HG03354 (cell line): ENCODE data around the gene TAS2R39.

ENCODE experiments used
- ATAC-seq: cut with Tn5 transposase; IDR thresholded peaks from one replicate; pipeline ENCODE4 v1.9.1; 2021; ENCODE audit warnings: mild to moderate bottlenecking; ENCODE audit not compliant: unreplicated experiment, poor library complexity, severe bottlenecking

TAS2R39 gene

GRCh38 chr7:143214789-143215679, 31.8 kb downstream of the TAS2R39 start:
- peak; percentile 95 for ATAC-seq

- no peak for ATAC-seq
These were observed 32.9 kb downstream of the TAS2R39 start for GRCh38 chr7:143216151-143216550.

GRCh38 chr7:143216686-143217085, 33.5 kb downstream of the TAS2R39 start:
- ATAC-seq = no peak

GRCh38 chr7:143217806-143218205, 34.6 kb downstream of the TAS2R39 start:
- no peak for ATAC-seq

DNA sequence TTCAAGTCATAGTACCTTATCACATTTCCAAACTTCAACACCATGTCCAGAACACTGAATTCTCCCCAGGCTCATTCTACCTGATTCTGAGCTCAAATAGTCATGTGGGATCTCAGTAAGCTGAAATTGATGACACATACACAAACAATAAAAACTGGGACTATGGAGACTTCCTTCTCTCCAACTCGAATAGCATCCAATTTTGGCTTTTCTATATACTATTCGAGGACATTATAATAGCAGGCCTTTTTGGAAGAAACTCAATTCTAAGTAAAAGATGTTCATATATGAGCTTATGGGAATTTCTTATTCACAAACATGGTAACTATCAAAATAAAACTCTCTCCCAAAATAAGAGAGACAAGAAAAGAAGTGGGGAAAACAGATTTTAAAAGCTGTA, 38.1 kb downstream of the TAS2R39 start:
- ATAC-seq = no peak

DNA sequence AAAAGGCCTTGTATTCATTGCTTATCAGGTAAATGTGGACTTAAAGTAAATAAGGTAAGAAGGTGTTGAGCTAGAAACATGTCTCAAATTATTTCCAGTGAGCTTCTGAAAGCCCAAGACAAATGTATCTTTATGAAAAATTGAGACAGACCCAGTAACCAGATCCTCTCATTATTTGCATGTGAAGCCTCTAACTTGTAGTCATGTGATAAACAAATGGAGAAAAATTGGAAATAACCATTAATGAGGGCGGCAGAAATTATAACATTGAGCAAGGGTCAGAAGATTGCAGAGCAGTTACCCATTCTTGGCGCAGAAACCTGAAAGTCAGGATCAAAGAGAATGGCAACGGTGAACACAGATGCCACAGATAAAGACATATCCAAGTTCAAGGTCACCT, 38.5 kb downstream of the TAS2R39 start, which contains the start of gene TAS2R40:
TAS2R40 (plus strand) TSS at position 301 of the 400 bp plus-strand sequence; CDS start at position 343, 42 bp downstream.
- no peak for ATAC-seq

GRCh38 chr7:143222782-143223181, 39.6 kb downstream of the TAS2R39 start:
- ATAC-seq = no peak

GRCh38 chr7:143223784-143224183, 40.6 kb downstream of the TAS2R39 start:
- no peak for ATAC-seq

DNA sequence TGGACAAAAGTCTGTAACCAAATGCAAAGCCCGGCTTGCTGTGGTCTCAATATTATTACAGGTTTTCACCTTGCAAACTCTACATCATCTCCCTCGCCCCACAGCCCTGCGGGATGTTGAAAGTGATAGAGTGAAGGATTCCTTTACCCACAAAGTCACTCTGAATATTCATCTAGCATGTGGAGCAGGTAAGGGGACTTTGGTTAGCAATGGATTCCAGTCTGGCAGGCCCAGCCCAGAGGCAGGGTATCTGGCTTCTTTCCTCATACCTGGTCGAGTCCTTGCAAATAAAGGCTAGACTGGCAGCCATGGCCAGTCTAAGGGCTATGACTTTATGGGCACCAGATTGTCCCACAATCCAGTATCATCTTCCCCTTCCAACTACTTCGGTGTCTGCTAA, 41.8 kb downstream of the TAS2R39 start:
- ATAC-seq = no peak

GRCh38 chr7:143227806-143228205, 44.6 kb downstream of the TAS2R39 start:
- no peak for ATAC-seq

- ATAC-seq = no peak
These were observed 46.0 kb downstream of the TAS2R39 start for GRCh38 chr7:143229054-143229790.

DNA sequence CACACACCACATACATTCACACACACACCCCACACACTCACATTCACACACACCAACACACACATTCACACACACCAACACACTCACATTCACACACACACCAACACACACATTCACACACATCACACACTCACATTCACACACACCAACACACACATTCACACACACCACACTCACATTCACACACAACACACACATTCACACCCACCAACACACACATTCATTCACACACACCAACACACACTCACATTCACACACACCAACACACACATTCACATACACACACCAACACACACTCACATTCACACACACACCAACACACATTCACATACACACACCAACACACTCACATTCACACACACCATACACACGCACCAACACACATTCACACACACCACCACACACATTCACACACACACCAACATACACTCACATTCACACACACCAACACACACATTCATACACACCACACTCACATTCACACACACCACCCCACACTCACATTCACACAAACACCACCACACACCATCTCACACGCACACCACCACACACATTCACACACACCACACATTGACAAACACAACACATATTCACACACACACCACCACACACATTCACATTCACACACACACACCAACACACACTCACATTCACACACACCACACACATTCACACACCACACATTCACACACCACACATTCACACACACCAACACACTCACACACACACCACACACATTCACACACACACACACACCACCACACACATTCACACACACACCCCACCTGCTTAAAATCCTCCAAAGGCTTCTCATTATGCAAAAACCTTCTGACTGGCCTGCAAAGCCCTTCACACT, 47.6 kb downstream of the TAS2R39 start:
- no peak for ATAC-seq
